Upper lobe of left lung (tissue), 4 donors: ENCODE results near the gene ATP11A.

Experiments used
- POLR2AphosphoS5 ChIP-seq, 2 donors: sonication (generic); formaldehyde crosslinking; IDR thresholded peaks; one replicate each; pipeline ENCODE4 v1.5.1; 2017; ENCODE audit warnings: antibody characterized with exemption in 2 of 2
- TF ChIP-seq, protein P1 (sequence below), 6 experiments: fragments of 450-650 bp in 4 of 6; fragments of 200-600 bp in 2 of 6; sonication (generic) in 2 of 6; IDR thresholded peaks; one replicate each; pipeline ENCODE4 v1.5.1; 2016 to 2019; ENCODE audit warnings: antibody characterized with exemption in 6 of 6

DNA sequence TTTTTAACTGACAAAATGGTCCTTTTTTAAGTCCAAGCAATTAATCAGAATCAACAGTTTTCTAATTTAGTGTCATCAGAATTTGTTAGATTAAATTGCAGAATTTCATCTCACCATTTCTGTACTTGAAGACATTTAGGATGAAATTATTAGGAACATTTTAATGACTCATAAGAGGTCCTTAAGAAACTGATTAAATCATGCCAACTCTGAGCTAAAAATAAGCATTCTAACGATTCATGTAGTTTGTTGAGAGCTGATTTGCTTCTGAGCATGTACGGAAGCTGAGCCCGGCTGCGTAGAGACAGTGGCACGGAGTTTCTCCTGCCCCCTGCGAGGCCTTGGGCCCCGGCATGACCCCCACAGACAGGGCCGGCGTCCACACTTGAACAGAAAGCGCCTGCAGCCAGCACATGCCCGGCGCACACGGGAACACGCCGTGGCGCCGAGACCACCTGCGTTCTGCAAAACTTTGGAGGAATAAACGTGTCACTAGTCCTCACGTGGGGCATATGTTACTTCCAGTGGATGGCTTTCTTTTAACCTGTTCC lies 189.5 kb downstream of the ATP11A start:
- TF ChIP-seq, protein P1, sequence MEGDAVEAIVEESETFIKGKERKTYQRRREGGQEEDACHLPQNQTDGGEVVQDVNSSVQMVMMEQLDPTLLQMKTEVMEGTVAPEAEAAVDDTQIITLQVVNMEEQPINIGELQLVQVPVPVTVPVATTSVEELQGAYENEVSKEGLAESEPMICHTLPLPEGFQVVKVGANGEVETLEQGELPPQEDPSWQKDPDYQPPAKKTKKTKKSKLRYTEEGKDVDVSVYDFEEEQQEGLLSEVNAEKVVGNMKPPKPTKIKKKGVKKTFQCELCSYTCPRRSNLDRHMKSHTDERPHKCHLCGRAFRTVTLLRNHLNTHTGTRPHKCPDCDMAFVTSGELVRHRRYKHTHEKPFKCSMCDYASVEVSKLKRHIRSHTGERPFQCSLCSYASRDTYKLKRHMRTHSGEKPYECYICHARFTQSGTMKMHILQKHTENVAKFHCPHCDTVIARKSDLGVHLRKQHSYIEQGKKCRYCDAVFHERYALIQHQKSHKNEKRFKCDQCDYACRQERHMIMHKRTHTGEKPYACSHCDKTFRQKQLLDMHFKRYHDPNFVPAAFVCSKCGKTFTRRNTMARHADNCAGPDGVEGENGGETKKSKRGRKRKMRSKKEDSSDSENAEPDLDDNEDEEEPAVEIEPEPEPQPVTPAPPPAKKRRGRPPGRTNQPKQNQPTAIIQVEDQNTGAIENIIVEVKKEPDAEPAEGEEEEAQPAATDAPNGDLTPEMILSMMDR (IDR thresholded peaks at IDR 0.05), result no peak
- TF ChIP-seq POLR2AphosphoS5 (IDR thresholded peaks at IDR 0.05), result no peak
